Fibroblast of mammary gland (primary cell): Measurements from ENCODE around the gene USO1.

ENCODE experiments used
- DNase-seq: peaks from one replicate; pipeline ENCODE4 v3.0.0-alpha.2; 2010; ENCODE audit warnings: low read depth
- H3K4me3 ChIP-seq: 2 replicates; pipeline ENCODE4 v1.5.1; 2011; ENCODE audit warnings: low read depth, mild to moderate bottlenecking, low read length, moderate library complexity; ENCODE audit not compliant: control insufficient read depth
- TF ChIP-seq, protein P1 (sequence below): conservative IDR thresholded peaks from 2 replicates; pipeline ENCODE4 v1.5.1; 2011; ENCODE audit warnings: low read depth, low read length, inconsistent platforms; ENCODE audit not compliant: control insufficient read depth, insufficient read depth

The USO1 gene

DNA sequence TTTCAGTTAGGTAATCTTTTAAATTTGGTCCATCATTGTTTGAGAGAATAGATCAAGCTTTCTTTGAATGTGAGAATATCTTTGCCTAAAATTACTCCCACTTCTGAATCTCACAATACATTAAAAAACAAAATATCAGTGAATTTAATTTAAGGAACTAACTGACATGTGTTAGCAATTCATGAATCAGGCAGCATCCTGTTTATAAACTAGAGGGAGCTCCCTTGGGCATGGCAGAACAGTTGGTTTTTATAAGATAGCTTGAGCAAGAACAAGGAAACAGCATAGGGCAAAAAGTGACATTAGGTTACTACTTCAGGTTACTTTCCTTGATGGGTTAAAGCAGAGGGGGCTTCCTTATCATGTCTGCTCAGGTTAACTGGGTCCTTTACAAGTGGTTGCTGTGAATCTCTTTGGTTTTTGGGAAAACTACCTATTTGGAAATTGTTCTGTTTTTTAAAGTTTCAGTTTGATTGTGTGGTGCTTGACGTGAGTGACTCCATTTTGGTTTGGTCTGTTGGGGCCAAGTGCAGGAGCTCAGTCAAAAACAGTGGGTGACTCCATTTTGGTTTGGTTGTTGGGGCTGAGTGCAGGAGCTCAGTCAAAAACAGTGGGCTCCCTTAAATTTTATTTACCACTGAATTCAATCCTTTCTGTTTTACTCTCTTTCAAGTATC lies 109.9 kb downstream of the USO1 start:
- TF ChIP-seq, protein P1, sequence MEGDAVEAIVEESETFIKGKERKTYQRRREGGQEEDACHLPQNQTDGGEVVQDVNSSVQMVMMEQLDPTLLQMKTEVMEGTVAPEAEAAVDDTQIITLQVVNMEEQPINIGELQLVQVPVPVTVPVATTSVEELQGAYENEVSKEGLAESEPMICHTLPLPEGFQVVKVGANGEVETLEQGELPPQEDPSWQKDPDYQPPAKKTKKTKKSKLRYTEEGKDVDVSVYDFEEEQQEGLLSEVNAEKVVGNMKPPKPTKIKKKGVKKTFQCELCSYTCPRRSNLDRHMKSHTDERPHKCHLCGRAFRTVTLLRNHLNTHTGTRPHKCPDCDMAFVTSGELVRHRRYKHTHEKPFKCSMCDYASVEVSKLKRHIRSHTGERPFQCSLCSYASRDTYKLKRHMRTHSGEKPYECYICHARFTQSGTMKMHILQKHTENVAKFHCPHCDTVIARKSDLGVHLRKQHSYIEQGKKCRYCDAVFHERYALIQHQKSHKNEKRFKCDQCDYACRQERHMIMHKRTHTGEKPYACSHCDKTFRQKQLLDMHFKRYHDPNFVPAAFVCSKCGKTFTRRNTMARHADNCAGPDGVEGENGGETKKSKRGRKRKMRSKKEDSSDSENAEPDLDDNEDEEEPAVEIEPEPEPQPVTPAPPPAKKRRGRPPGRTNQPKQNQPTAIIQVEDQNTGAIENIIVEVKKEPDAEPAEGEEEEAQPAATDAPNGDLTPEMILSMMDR = peak; percentile 1
- peak; percentile 56 for DNase-seq
- H3K4me3 ChIP-seq = no peak overlapping the region

DNA sequence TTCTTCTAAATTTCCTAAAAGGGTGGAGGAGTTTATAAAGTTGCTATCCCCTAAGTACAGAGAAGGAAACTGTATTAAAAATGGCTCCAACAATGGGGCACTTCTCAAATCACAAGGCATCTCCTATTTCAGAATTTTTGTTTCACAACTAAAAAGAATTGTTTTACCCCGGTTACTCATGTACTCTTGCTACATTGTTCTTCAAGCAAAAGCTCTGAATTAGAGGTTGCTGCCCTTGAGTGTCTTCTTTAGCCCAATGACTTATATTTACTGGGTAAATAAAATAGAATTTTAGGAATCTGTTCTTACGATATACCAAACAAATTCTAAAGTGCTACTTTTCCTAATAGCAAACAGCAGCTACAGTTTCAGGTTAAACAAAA lies 110.4 kb downstream of the USO1 start:
- no peak overlapping the region for H3K4me3 ChIP-seq
- peak; percentile 42 for DNase-seq
- TF ChIP-seq, protein P1 = no peak

DNA sequence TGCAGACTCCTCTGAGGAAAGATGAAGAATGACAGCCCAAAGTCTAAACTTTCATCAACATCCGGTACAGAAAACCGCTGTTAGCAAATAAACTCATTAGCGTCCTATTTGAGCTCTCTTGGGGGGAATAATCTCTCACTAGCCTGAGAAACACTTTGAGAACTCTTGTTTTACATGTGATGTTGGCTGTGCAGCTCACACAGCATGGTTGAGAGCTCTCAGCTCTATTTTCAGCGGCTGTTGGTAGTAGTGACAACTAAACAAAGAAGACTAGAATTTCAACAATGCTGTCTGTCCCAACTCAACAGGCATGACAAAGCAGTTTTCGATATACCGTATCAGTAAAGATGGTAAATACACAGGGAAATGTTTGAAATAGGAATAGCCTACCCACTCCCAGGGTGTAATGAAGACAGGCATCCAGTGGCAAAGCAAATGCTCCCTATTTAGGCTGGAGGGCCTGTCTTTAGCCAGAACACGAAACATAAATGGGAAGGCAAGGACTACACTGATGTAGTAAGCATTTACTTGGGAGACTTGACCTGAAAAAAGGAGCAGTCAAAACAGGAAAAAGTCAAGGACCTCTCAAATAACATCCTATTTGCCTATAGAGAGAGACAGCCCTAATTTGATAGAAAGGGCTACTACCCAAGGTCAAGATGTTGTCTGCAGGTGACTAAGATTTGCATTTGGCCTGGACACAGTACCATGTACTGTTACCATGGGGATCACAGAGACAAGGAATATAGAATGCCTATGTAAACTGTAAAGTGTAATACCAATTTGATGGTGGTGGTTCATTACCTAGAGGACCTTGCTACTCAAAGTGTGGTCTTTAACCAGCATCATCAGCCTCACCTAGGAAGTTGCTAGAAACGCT lies 117.5 kb downstream of the USO1 start:
- no peak for DNase-seq
- TF ChIP-seq, protein P1 = no peak
- H3K4me3 ChIP-seq = no peak overlapping the region

DNA sequence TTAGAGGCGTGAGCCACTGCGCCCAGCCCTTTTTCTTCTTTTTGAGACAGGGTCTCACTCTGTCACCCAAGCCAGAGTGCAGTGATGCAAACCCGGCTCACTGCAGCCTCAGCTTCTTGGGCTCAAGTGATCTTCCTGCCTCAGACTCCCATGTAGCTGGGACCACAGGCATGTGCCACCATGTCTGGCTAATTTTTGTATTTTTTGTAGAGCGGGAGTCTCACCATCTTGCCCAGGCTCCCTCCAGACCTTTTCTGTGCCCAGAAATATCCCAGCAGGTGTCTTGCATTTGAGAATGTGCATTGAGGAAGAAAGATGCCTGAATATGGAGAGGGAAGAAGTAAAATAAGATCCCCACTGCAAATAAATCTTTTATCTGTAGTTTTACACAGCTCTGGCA lies 119.2 kb downstream of the USO1 start:
- H3K4me3 ChIP-seq = no peak overlapping the region
- TF ChIP-seq, protein P1 = no peak
- no peak for DNase-seq

DNA sequence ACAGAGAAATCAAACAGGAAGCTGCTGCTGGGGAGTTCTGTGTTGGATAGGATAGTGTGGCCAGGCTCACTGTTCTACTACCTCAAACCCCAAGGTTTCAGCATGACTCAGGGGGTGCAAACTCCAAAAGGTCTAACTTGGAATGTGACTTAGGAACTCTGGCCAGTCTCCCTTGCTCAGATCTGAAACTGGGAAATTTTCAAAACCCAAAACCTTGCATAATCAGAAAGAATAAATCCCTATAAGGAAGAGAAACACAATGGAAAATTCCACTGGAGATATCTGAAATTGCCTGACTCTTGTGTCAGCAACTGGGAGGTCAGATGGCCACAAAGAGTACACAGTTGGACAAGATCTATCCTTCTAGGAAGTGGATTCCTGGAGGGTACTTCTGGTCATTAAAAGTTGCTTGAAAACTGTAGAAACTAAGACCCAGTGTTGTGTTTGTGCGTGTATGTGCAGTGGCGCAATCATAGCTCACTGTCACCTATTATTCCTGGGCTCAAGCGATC lies 119.8 kb downstream of the USO1 start:
- peak; percentile 84 for DNase-seq
- H3K4me3 ChIP-seq = no peak overlapping the region
- TF ChIP-seq, protein P1 = no peak

DNA sequence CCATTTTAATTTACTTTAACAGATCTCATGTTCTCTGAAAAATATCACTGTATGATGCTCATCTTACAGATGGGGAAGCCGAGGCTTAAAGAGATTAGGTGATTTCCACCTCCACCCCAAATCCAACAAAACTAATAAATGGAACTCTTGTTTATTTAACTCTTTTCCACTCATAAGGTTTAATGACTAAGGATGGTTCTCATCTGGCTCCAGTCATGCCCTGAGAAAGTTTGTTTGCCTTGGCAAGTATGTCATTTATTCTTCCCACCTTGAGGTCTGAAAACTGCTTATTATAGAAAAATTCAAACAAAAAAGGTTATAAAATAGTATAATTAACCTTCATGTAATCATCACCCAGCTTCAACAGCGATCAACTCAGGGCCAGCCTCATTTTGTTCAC lies 121.6 kb downstream of the USO1 start:
- no peak overlapping the region for H3K4me3 ChIP-seq
- peak; percentile 26 for DNase-seq
- TF ChIP-seq, protein P1 = no peak
